Osteoblast (primary cell): ENCODE measurements around the gene TRIM37. TPM values are rescaled to one million over a fixed set of nuclear protein-coding genes. Genes with fewer than 3 reads are reported as not detected.

Experiments
- DNase-seq: peaks from one replicate; pipeline ENCODE4 v3.0.0; 2011; ENCODE audit warnings: low spot score, mixed read lengths; ENCODE audit not compliant: insufficient read length; ENCODE audit errors: missing footprints
- H2AFZ ChIP-seq: 2 replicates; pipeline ENCODE4 v1.6.0; 2011; ENCODE audit warnings: mild to moderate bottlenecking, low read length
- H3K27ac ChIP-seq: 2 replicates; pipeline ENCODE4 v1.5.1; 2011; ENCODE audit warnings: mild to moderate bottlenecking, low read depth, low read length, moderate library complexity
- H3K27me3 ChIP-seq: 2 replicates; pipeline ENCODE4 v1.6.0; 2012; ENCODE audit warnings: mild to moderate bottlenecking, control low read depth, inconsistent platforms, low read length, moderate library complexity; ENCODE audit not compliant: insufficient read depth
- H3K36me3 ChIP-seq: 2 replicates; pipeline ENCODE4 v1.5.1; 2011; ENCODE audit warnings: mild to moderate bottlenecking, low read length, control low read depth, moderate library complexity; ENCODE audit not compliant: insufficient read depth
- H3K4me1 ChIP-seq: 2 replicates; pipeline ENCODE4 v1.5.1; 2011; ENCODE audit warnings: mild to moderate bottlenecking, low read length, control low read depth, moderate library complexity; ENCODE audit not compliant: insufficient read depth
- H3K4me2 ChIP-seq: 2 replicates; pipeline ENCODE4 v1.6.0; 2011; ENCODE audit warnings: mild to moderate bottlenecking, low read length; ENCODE audit not compliant: insufficient read depth
- H3K4me3 ChIP-seq: fragments of 200-600 bp; sonication (generic); 3 replicates; pipeline ENCODE4 v1.5.1; 2012; ENCODE audit warnings: mild to moderate bottlenecking, low read length, inconsistent platforms; ENCODE audit not compliant: insufficient read depth
- H3K79me2 ChIP-seq: 2 replicates; pipeline ENCODE4 v1.6.0; 2012; ENCODE audit warnings: mild to moderate bottlenecking, low read length, control low read depth, inconsistent platforms; ENCODE audit not compliant: insufficient read depth
- H3K9me3 ChIP-seq: 2 replicates; pipeline ENCODE4 v1.5.1; 2011; ENCODE audit warnings: low read depth, low read length, control low read depth
- H4K20me1 ChIP-seq: 2 replicates; pipeline ENCODE4 v1.6.0; 2012; ENCODE audit warnings: mild to moderate bottlenecking, low read length, control low read depth; ENCODE audit not compliant: insufficient read depth
- CTCF ChIP-seq: IDR thresholded peaks from 2 replicates; pipeline ENCODE4 v1.5.1; 2011; ENCODE audit warnings: mild to moderate bottlenecking, low read depth, low read length, moderate library complexity; ENCODE audit errors: extremely low read depth
- total RNA-seq: library from RNA; depleted of rRNA; stranded (reverse); fragments of >200 nt; gene quantifications from 2 replicates; pipeline ENCODE4 v1.2.3, GENCODE V29; 2012

TRIM37 gene
- total RNA-seq, 1 donor = 40.5 TPM

DNA sequence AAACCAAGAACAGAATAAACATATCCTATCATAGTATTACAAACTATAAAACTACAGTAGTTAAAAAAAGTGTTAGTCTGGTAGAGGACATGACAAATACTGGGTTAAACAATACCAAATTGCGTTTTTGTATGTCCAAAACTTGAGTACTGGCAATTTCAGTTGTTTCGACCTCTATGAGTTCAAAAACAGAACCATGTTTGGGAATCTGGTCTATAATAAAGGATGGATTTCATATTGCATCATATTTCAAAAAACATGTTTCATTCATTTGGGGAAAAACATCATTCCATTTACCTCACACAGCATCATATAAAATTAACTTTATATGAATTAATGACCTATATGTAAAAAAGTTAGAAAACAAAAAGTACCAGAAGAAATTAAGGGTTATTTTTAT lies 81.8 kb downstream of the TRIM37 start:
- no peaks in the 10 kb centered on the region for H4K20me1 ChIP-seq
- peaks cover 2% of the 10 kb centered on the region for H3K79me2 ChIP-seq
- H3K4me3 ChIP-seq = no peak overlapping the region
- H3K36me3 ChIP-seq = peaks cover 4% of the 10 kb centered on the region
- no peaks in the 10 kb centered on the region for H3K27me3 ChIP-seq
- no peak overlapping the region for H3K4me2 ChIP-seq
- H2AFZ ChIP-seq = no peak overlapping the region
- H3K4me1 ChIP-seq = no peaks in the 10 kb centered on the region
- H3K27ac ChIP-seq = no peak overlapping the region
- DNase-seq = no peak
- no peaks in the 10 kb centered on the region for H3K9me3 ChIP-seq
- no peak for TF ChIP-seq CTCF

- DNase-seq = no peak
- no peaks in the 10 kb centered on the region for H3K4me1 ChIP-seq
- TF ChIP-seq CTCF = no peak
Measured at GRCh38 chr17:59018019-59018418, 88.7 kb downstream of the TRIM37 start.

GRCh38 chr17:59011975-59012374 lies 94.7 kb downstream of the TRIM37 start:
- H3K79me2 ChIP-seq = no peaks in the 10 kb centered on the region
- H3K27me3 ChIP-seq = no peaks in the 10 kb centered on the region
- H3K4me2 ChIP-seq = no peak overlapping the region
- DNase-seq = no peak
- no peak overlapping the region for H3K27ac ChIP-seq
- H3K9me3 ChIP-seq = no peaks in the 10 kb centered on the region
- H3K36me3 ChIP-seq = peaks cover 10% of the 10 kb centered on the region
- no peaks in the 10 kb centered on the region for H3K4me1 ChIP-seq
- no peak for TF ChIP-seq CTCF
- no peak overlapping the region for H3K4me3 ChIP-seq
- H2AFZ ChIP-seq = no peak overlapping the region
- H4K20me1 ChIP-seq = peaks cover 2% of the 10 kb centered on the region

More at GRCh38 chr17:59018019-59018418, 88.7 kb downstream of the TRIM37 start:
- H3K27me3 ChIP-seq = no peaks in the 10 kb centered on the region
- no peak overlapping the region for H2AFZ ChIP-seq
- no peak overlapping the region for H3K4me3 ChIP-seq
- H4K20me1 ChIP-seq = no peaks in the 10 kb centered on the region
- H3K79me2 ChIP-seq = peaks cover 8% of the 10 kb centered on the region
- no peak overlapping the region for H3K4me2 ChIP-seq
- no peak overlapping the region for H3K27ac ChIP-seq
- H3K36me3 ChIP-seq = no peaks in the 10 kb centered on the region
- H3K9me3 ChIP-seq = no peaks in the 10 kb centered on the region

GRCh38 chr17:59010026-59010425 lies 96.7 kb downstream of the TRIM37 start:
- no peak overlapping the region for H2AFZ ChIP-seq
- H3K4me3 ChIP-seq = no peak overlapping the region
- no peaks in the 10 kb centered on the region for H3K4me1 ChIP-seq
- peaks cover 2% of the 10 kb centered on the region for H4K20me1 ChIP-seq
- no peak for TF ChIP-seq CTCF
- H3K9me3 ChIP-seq = no peaks in the 10 kb centered on the region
- H3K36me3 ChIP-seq = peaks cover 10% of the 10 kb centered on the region
- H3K27me3 ChIP-seq = no peaks in the 10 kb centered on the region
- no peak overlapping the region for H3K27ac ChIP-seq
- DNase-seq = no peak
- no peaks in the 10 kb centered on the region for H3K79me2 ChIP-seq
- no peak overlapping the region for H3K4me2 ChIP-seq
